Trophoblast cell (in vitro differentiated cells and primary cell): ENCODE results near the gene ZBTB43.
A peak's percentile ranks its signal among the peaks of the same experiment; 100 is the strongest.

Experiments
- DNase-seq, 2 donors: peaks; one replicate each; pipeline ENCODE4 v3.0.0-alpha.2; 2016
- H2AFZ ChIP-seq: 2 replicates; pipeline ENCODE4 v1.6.1; 2013; ENCODE audit warnings: low read length, moderate library complexity, mild to moderate bottlenecking; ENCODE audit not compliant: insufficient read depth, poor library complexity
- H2AK5ac ChIP-seq: 2 replicates; pipeline ENCODE4 v1.6.1; 2013; ENCODE audit warnings: mild to moderate bottlenecking, low read length
- H2BK120ac ChIP-seq: 2 replicates; pipeline ENCODE4 v1.6.1; 2013; ENCODE audit warnings: low read length, mild to moderate bottlenecking, moderate library complexity; ENCODE audit not compliant: insufficient read depth, poor library complexity
- H2BK12ac ChIP-seq: 2 replicates; pipeline ENCODE4 v1.6.1; 2013; ENCODE audit warnings: mild to moderate bottlenecking, low read length, moderate library complexity
- H2BK5ac ChIP-seq: 2 replicates; pipeline ENCODE4 v1.6.1; 2013; ENCODE audit warnings: low read length, low read depth, moderate library complexity, mild to moderate bottlenecking; ENCODE audit not compliant: poor library complexity
- H3K14ac ChIP-seq: 2 replicates; pipeline ENCODE4 v1.6.1; 2013; ENCODE audit warnings: mild to moderate bottlenecking, low read length
- H3K18ac ChIP-seq: 2 replicates; pipeline ENCODE4 v1.6.1; 2013; ENCODE audit warnings: mild to moderate bottlenecking, low read length
- H3K23ac ChIP-seq: 2 replicates; pipeline ENCODE4 v1.6.1; 2013; ENCODE audit warnings: low read length
- H3K27ac ChIP-seq: 2 replicates; pipeline ENCODE4 v1.5.1; 2013; ENCODE audit warnings: low read depth, mild to moderate bottlenecking, inconsistent platforms, low read length, moderate library complexity
- H3K27me3 ChIP-seq: 2 replicates; pipeline ENCODE4 v1.6.1; 2013; ENCODE audit warnings: inconsistent platforms, mild to moderate bottlenecking, low read length, moderate library complexity; ENCODE audit not compliant: insufficient read depth
- H3K36me3 ChIP-seq, 2 experiments: 1 replicate in 1 of 2; 2 replicates in 1 of 2; pipeline ENCODE4 v1.6.1; 2013; ENCODE audit warnings: low read length in 2 of 2, mild to moderate bottlenecking in 2 of 2, moderate library complexity in 1 of 2; ENCODE audit not compliant: insufficient read depth in 2 of 2, control insufficient read depth in 1 of 2
- H3K4ac ChIP-seq: 2 replicates; pipeline ENCODE4 v1.6.1; 2013; ENCODE audit warnings: low read depth, mild to moderate bottlenecking, low read length, moderate library complexity
- H3K4me1 ChIP-seq, 2 experiments: 1 replicate in 1 of 2; 2 replicates in 1 of 2; pipeline ENCODE4 v1.6.1; 2013; ENCODE audit warnings: low read length in 2 of 2, mild to moderate bottlenecking in 2 of 2, moderate library complexity in 1 of 2; ENCODE audit not compliant: insufficient read depth in 2 of 2, control insufficient read depth in 1 of 2
- H3K4me2 ChIP-seq: 2 replicates; pipeline ENCODE4 v1.6.1; 2013; ENCODE audit warnings: inconsistent platforms, mild to moderate bottlenecking, low read length, moderate library complexity
- H3K4me3 ChIP-seq: 2 replicates; pipeline ENCODE4 v1.5.1; 2013; ENCODE audit warnings: mild to moderate bottlenecking, low read depth, low read length, inconsistent platforms
- H3K79me1 ChIP-seq: one replicate; pipeline ENCODE4 v1.6.1; 2013; ENCODE audit warnings: low read length
- H3K79me2 ChIP-seq: 2 replicates; pipeline ENCODE4 v1.6.1; 2013; ENCODE audit warnings: low read length, mild to moderate bottlenecking; ENCODE audit not compliant: control insufficient read depth, insufficient read depth, poor library complexity
- H3K9ac ChIP-seq: 2 replicates; pipeline ENCODE4 v1.6.1; 2013; ENCODE audit warnings: mild to moderate bottlenecking, low read length
- H3K9me3 ChIP-seq: 2 replicates; pipeline ENCODE4 v1.6.1; 2013; ENCODE audit warnings: low read depth, mild to moderate bottlenecking, control low read depth, inconsistent platforms, low read length; ENCODE audit not compliant: insufficient read depth
- H4K12ac ChIP-seq: 2 replicates; pipeline ENCODE4 v1.6.1; 2013; ENCODE audit warnings: low read depth, mild to moderate bottlenecking, low read length, moderate library complexity
- H4K8ac ChIP-seq: 2 replicates; pipeline ENCODE4 v1.6.1; 2013; ENCODE audit warnings: low read depth, mild to moderate bottlenecking, low read length, moderate library complexity
- H4K91ac ChIP-seq: one replicate; pipeline ENCODE4 v1.6.1; 2013; ENCODE audit warnings: low read depth, mild to moderate bottlenecking, low read length, moderate library complexity
- WGBS: extraction: QIAGEN DNeasy Blood & Tissue Kit; methylation state at CpG from one replicate; pipeline ENCODE4 v1.1.7; 2013; ENCODE audit warnings: missing lambda C conversion rate; ENCODE audit not compliant: insufficient read length, insufficient coverage; ENCODE audit errors: extremely low coverage; 5-methylcytosine and 5-hydroxymethylcytosine counted together

The ZBTB43 gene

DNA sequence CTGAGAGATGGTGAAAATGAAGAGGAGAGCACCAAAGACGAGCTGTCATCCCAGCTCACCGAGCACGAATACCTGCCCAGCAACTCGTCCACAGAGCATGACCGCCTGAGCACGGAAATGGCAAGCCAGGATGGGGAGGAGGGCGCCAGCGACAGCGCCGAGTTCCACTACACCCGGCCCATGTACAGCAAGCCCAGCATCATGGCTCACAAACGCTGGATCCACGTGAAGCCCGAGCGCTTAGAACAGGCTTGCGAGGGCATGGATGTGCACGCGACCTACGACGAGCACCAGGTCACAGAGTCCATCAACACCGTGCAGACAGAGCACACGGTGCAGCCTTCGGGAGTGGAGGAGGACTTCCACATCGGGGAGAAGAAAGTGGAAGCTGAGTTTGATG lies 28.2 kb downstream of the ZBTB43 start:
- Histone ChIP-seq H3K18ac (no peak overlapping the region), H3K79me1 (no peaks in the 10 kb centered on the region), H2BK12ac (no peak overlapping the region), H3K4me2 (no peak overlapping the region), H4K91ac (no peak overlapping the region), H2BK120ac (no peak overlapping the region), H4K12ac (no peak overlapping the region), H3K36me3 (peaks cover 17 to 19% of the 10 kb centered on the region in 2 experiments), H3K14ac (no peak overlapping the region), H3K27me3 (no peaks in the 10 kb centered on the region), H3K4ac (no peak overlapping the region), H2BK5ac (no peak overlapping the region), H2AFZ (no peak overlapping the region), H4K8ac (no peak overlapping the region), H3K27ac (no peak overlapping the region), H3K9me3 (no peaks in the 10 kb centered on the region), H3K79me2 (no peaks in the 10 kb centered on the region), H3K4me1 (peaks cover 0 to 1% of the 10 kb centered on the region in 2 experiments), H2AK5ac (no peak overlapping the region), H3K23ac (no peak overlapping the region), H3K9ac (no peak overlapping the region), H3K4me3 (peak overlapping the region; percentile 23)
- no CpG with 5 or more reads among the region's 24 CpGs for WGBS
- DNase-seq: no peak

DNA sequence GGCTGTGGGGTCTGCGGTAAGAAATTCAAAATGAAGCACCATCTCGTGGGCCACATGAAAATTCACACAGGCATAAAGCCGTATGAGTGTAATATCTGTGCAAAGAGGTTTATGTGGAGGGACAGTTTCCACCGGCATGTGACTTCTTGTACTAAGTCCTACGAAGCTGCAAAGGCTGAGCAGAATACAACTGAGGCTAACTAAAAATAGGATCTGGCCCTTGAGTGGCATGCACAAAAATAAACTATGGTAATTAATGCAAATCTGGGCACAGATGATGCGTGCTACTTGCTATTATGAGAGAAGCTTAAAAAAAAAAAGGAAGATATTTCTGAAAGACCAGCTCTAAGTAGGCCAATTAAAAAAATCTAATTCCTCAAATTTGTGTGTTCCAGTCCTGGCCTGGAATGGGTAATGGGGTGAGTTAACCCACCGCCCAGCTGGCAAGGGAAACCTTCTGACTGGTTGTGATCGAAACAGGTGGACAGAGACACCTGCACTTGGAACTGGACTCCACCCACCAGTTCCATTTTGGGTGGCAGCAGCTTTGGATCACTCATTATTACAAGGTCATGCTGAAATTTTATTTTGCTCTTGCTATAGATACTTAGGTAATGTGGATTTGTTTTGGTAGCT lies 29.0 kb downstream of the ZBTB43 start:
- H2BK5ac ChIP-seq: no peak overlapping the region

DNA sequence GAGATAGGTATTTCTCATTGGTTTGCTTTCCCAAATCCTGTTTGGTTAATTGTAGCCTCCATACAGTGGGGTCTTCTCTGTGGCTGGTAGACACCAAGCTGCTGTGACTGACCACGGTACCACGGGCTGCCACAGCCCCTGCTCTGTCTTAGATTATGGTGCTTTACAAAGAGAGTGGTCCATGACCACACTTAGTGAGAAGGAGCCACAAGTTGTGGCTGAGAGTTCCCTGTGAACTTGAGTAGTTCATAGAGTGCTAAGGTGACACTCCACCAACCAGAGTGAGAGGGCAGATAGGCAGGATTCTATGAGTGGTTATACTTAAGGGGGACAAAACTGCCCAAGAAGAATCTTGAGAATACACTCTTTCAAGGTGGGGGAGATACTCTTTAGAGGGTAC lies 29.8 kb downstream of the ZBTB43 start:
- H3K79me2 ChIP-seq: no peaks in the 10 kb centered on the region
- no peak overlapping the region for H2BK120ac ChIP-seq
- no peak overlapping the region for H2BK12ac ChIP-seq
- no peaks in the 10 kb centered on the region for H3K79me1 ChIP-seq
- H3K4me1 ChIP-seq: peaks cover 0 to 1% of the 10 kb centered on the region in 2 experiments
- no peak overlapping the region for H3K4ac ChIP-seq
- no peak overlapping the region for H2AK5ac ChIP-seq
- no peak overlapping the region for H4K91ac ChIP-seq
- H3K4me2 ChIP-seq: no peak overlapping the region
- peaks cover 17 to 20% of the 10 kb centered on the region in 2 experiments for H3K36me3 ChIP-seq
- H3K9me3 ChIP-seq: no peaks in the 10 kb centered on the region
- DNase-seq: no peak
- H4K8ac ChIP-seq: no peak overlapping the region
- no peak overlapping the region for H3K9ac ChIP-seq
- no peak overlapping the region for H2BK5ac ChIP-seq
- H4K12ac ChIP-seq: no peak overlapping the region
- no peaks in the 10 kb centered on the region for H3K27me3 ChIP-seq
- no peak overlapping the region for H3K4me3 ChIP-seq
- H3K27ac ChIP-seq: no peak overlapping the region
- no peak overlapping the region for H3K23ac ChIP-seq
- no CpG with 5 or more reads among the region's 2 CpGs for WGBS
- no peak overlapping the region for H3K18ac ChIP-seq
- H2AFZ ChIP-seq: no peak overlapping the region
- H3K14ac ChIP-seq: no peak overlapping the region

More for the DNA sequence above, 29.0 kb downstream of the ZBTB43 start:
- Histone ChIP-seq H4K12ac (no peak overlapping the region), H3K79me2 (no peaks in the 10 kb centered on the region), H3K27me3 (no peaks in the 10 kb centered on the region), H3K27ac (no peak overlapping the region), H3K4me1 (peaks cover 0 to 1% of the 10 kb centered on the region in 2 experiments), H3K36me3 (peaks cover 17 to 22% of the 10 kb centered on the region in 2 experiments), H3K18ac (no peak overlapping the region), H2BK120ac (no peak overlapping the region), H3K14ac (no peak overlapping the region), H3K4ac (no peak overlapping the region), H3K9me3 (no peaks in the 10 kb centered on the region), H4K8ac (no peak overlapping the region), H3K4me2 (no peak overlapping the region), H2AK5ac (no peak overlapping the region), H3K23ac (no peak overlapping the region), H3K4me3 (no peak overlapping the region), H3K79me1 (no peaks in the 10 kb centered on the region), H2BK12ac (no peak overlapping the region), H2AFZ (no peak overlapping the region), H4K91ac (no peak overlapping the region), H3K9ac (no peak overlapping the region)
- WGBS: no CpG with 5 or more reads among the region's 8 CpGs
- DNase-seq: no peak

DNA sequence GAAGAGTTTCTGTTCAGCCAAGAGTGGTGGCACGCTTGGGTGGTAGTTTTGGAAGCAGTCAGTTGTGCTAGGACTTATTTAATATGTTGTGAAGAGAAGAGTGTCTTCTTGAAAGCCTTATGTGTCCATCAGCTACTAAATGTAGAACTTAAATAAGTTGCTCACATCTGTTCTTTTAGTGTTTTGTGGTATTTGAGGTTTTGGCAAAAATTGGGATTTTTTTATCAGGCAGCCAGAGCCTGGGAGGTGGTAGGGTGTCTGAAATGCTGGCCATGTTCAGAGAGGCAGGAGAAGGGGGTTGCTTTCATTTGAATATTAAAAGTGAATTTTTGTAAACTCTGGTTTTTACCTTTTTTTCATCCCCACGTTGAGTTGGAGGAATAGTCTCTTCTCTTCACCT lies 31.4 kb downstream of the ZBTB43 start:
- H3K4me3 ChIP-seq: no peak overlapping the region
- peaks cover 17 to 20% of the 10 kb centered on the region in 2 experiments for H3K36me3 ChIP-seq
- no peaks in the 10 kb centered on the region for H3K27me3 ChIP-seq
- H3K23ac ChIP-seq: no peak overlapping the region
- H2BK120ac ChIP-seq: no peak overlapping the region
- no peak overlapping the region for H4K91ac ChIP-seq
- no peak overlapping the region for H2AFZ ChIP-seq
- no peak overlapping the region for H3K4ac ChIP-seq
- no peak overlapping the region for H4K12ac ChIP-seq
- no peak overlapping the region for H4K8ac ChIP-seq
- DNase-seq: no peak
- peaks cover 0 to 2% of the 10 kb centered on the region in 2 experiments for H3K4me1 ChIP-seq
- H3K14ac ChIP-seq: no peak overlapping the region
- no peak overlapping the region for H3K18ac ChIP-seq
- H3K79me2 ChIP-seq: no peaks in the 10 kb centered on the region
- H3K4me2 ChIP-seq: no peak overlapping the region
- H2BK5ac ChIP-seq: no peak overlapping the region
- H2BK12ac ChIP-seq: no peak overlapping the region
- no peaks in the 10 kb centered on the region for H3K79me1 ChIP-seq
- no peak overlapping the region for H3K27ac ChIP-seq
- H2AK5ac ChIP-seq: no peak overlapping the region
- no CpG with 5 or more reads among the region's 2 CpGs for WGBS
- no peaks in the 10 kb centered on the region for H3K9me3 ChIP-seq
- no peak overlapping the region for H3K9ac ChIP-seq
